Measurements from ENCODE around the gene PEAK1. TPM values are rescaled to one million over a fixed set of nuclear protein-coding genes. Genes with fewer than 3 reads are reported as not detected.
"Not testable (repeated sequence)": the region's sequence is repeated elsewhere in the genome, so short reads cannot be mapped to it uniquely, and the experiment has no call there.

The PEAK1 gene
- polyA plus RNA-seq, 2 of the 4 experiments (the other 2 are of a cell fraction): 7.5 to 13.7 TPM

- TF ChIP-seq USF2 (IDR thresholded peaks at IDR 0.05): no peak
Observed at GRCh38 chr15:77406846-77407245, 13.1 kb downstream of the PEAK1 start (continued).

- H3K9me3 ChIP-seq; DNase-seq (ENCODE audit: low read depth in 1 of 2, low spot score in 1 of 2); H3K4me2 ChIP-seq; FAIRE-seq; POLR2A ChIA-PET; H3K27ac ChIP-seq; ATAC-seq; H3K4me1 ChIP-seq; H3K4me3 ChIP-seq: not testable (repeated sequence)
- WGBS (ENCODE audit: missing lambda C conversion rate): 83% methylated on average over 1 of the region's 1 CpG
- CTCF ChIA-PET: interaction anchor here (1.2 to 1.7 kb wide), 3 partner anchors 13 to 416 kb away, joined by 3 to 5 read pairs (median 4); no protein-coding TSS in a partner anchor
Observed at GRCh38 chr15:77406173-77406759, 13.6 kb downstream of the PEAK1 start.

GRCh38 chr15:77402740-77403379 is 17.0 kb downstream of the PEAK1 start:
- ChIA-PET POLR2A (no interaction called here), CTCF (no interaction called here)
- FAIRE-seq (no peak), ATAC-seq (no peak), DNase-seq (ENCODE audit: low read depth in 1 of 2, low spot score in 1 of 2) (no peak)
- TF ChIP-seq PBX3 (IDR thresholded peaks at IDR 0.05): no peak
- TF ChIP-seq HES2 (IDR thresholded peaks at IDR 0.05): no peak
- TF ChIP-seq CBX2 (IDR thresholded peaks at IDR 0.05; ENCODE audit: borderline replicate concordance, low read depth): no peak
- no peak for TF ChIP-seq POLR2A (IDR thresholded peaks at IDR 0.05; ENCODE audit: low read length)
- no peak for TF ChIP-seq RARB (CRISPR knock-in tag; IDR thresholded peaks at IDR 0.05)
- no peak for TF ChIP-seq CTCF (IDR thresholded peaks at IDR 0.05)
- TF ChIP-seq NFE2L2 (conservative IDR thresholded peaks at IDR 0.05; ENCODE audit: low read length): no peak
- no peak for TF ChIP-seq REST (IDR thresholded peaks at IDR 0.05)
- TF ChIP-seq BHLHE40 (IDR thresholded peaks at IDR 0.05; ENCODE audit: low read depth, low read length): no peak
- no peak for TF ChIP-seq ZFP36 (IDR thresholded peaks at IDR 0.05; ENCODE audit: borderline replicate concordance, partially characterized antibody)
- TF ChIP-seq NR3C1 (IDR thresholded peaks at IDR 0.05): no peak
- no peak for TF ChIP-seq SMC3 (IDR thresholded peaks at IDR 0.05)
- Histone ChIP-seq H3K27ac (no peak overlapping the region), H3K4me2 (peak overlapping the region; percentile 8; the same call in 2 of the 3 replicates), H3K9me3 (peaks cover 17% of the 10 kb centered on the region), H3K4me1 (peaks cover 10% of the 10 kb centered on the region; the same call in 2 of the 3 replicates), H3K4me3 (no peak overlapping the region)
- 70% methylated on average over 1 of the region's 1 CpG for WGBS (ENCODE audit: missing lambda C conversion rate)

Measured in A549 (cell line).